Sigmoid colon (tissue), 7 donors: ENCODE measurements around the gene KLK4. TPM values are rescaled to one million over a fixed set of nuclear protein-coding genes. Genes with fewer than 3 reads are reported as not detected.

ENCODE experiments used
- DNase-seq: peaks from one replicate; pipeline ENCODE4 v3.0.0-alpha.2; 2019
- H3K27ac ChIP-seq, 4 donors: fragments of 200-600 bp; sonication (generic); one replicate each; pipeline ENCODE4 v1.5.1; 2016 to 2019; ENCODE audit warnings: mild to moderate bottlenecking in 1 of 4
- H3K27me3 ChIP-seq, 3 donors: fragments of 200-600 bp; sonication (generic); one replicate each; pipeline ENCODE4 v1.5.1; 2019; ENCODE audit warnings: mild to moderate bottlenecking in 1 of 3
- H3K36me3 ChIP-seq, 4 donors: fragments of 200-600 bp; sonication (generic); one replicate each; pipeline ENCODE4 v1.5.1; 2016 to 2019
- H3K4me1 ChIP-seq, 4 donors: fragments of 200-600 bp; sonication (generic); one replicate each; pipeline ENCODE4 v1.5.1; 2017 to 2019
- H3K4me3 ChIP-seq, 4 donors: fragments of 200-600 bp; sonication (generic); one replicate each; pipeline ENCODE4 v1.5.1; 2017 to 2019; ENCODE audit warnings: mild to moderate bottlenecking in 2 of 4, moderate library complexity in 1 of 4
- H3K9me3 ChIP-seq, 4 donors: fragments of 200-600 bp in 3 of 4; sonication (generic) in 3 of 4; one replicate each; pipeline versions ENCODE4 v1.5.1 to v1.6.1; 2013 to 2019
- CTCF ChIP-seq, 4 experiments: fragments of 450-650 bp in 3 of 4; fragments of 200-600 bp in 1 of 4; IDR thresholded peaks; one replicate each; pipeline ENCODE4 v1.5.1; 2016 to 2019; ENCODE audit warnings: antibody characterized with exemption in 4 of 4, mild to moderate bottlenecking in 3 of 4, moderate library complexity in 2 of 4
- EP300 ChIP-seq, 4 donors: sonication (generic); formaldehyde crosslinking; IDR thresholded peaks; one replicate each; pipeline ENCODE4 v1.6.1; 2017; ENCODE audit warnings: antibody characterized with exemption in 4 of 4
- POLR2A ChIP-seq, 2 donors: fragments of 450-650 bp; IDR thresholded peaks; one replicate each; pipeline ENCODE4 v1.6.1; 2016; ENCODE audit warnings: antibody characterized with exemption in 2 of 2, mild to moderate bottlenecking in 2 of 2, moderate library complexity in 2 of 2
- POLR2AphosphoS5 ChIP-seq, 4 donors: sonication (generic); formaldehyde crosslinking; IDR thresholded peaks; one replicate each; pipeline ENCODE4 v1.6.1; 2017; ENCODE audit warnings: antibody characterized with exemption in 4 of 4
- WGBS, 2 donors: extraction: QIAGEN DNeasy Blood & Tissue Kit; methylation state at CpG; one replicate each; pipeline ENCODE4 v1.1.7; 2013; 5-methylcytosine and 5-hydroxymethylcytosine counted together
- intact Hi-C: fragments of 100-400 bp; cut with DNase I; formaldehyde crosslinking; loops from one replicate; pipeline ENCODE4 v1.15.1; 2023
- polyA plus RNA-seq, 3 donors: library from polyadenylated mRNA; stranded (reverse); fragments of 200-250 nt; gene quantifications; one replicate each; pipeline ENCODE4 v1.2.3, GENCODE V29; 2013
- total RNA-seq, 4 donors: library from RNA; depleted of rRNA; stranded (reverse); fragments of >200 nt; gene quantifications; one replicate each; pipeline ENCODE4 v1.1.0, GENCODE V29; 2016
- donor health status: healthy with polysubstance abuse.
- donor health status: Bipolar disorder and iron deficiency.
- donor health status: healthy.

KLK4 gene
- total and polyA plus RNA-seq, 7 donors, result 0.39 to 2.8 (median 1.2) TPM; not detected in 4

GRCh38 chr19:50921426-50922316, 10.5 kb upstream of the KLK4 start:
- Histone ChIP-seq H3K36me3 (no peaks in the 10 kb centered on the region), H3K9me3 (no peaks in the 10 kb centered on the region), H3K27ac (no peak overlapping the region), H3K27me3 (peaks cover 0 to 45% (median 8%) of the 10 kb centered on the region in 3 donors), H3K4me1 (peaks cover 0 to 5% (median 0%) of the 10 kb centered on the region in 4 donors), H3K4me3 (no peak overlapping the region)
- intact Hi-C loops, result loop anchor here (10.0 kb wide), 1 partner anchor 567 kb away; no protein-coding TSS in a partner anchor
- TF ChIP-seq POLR2A (IDR thresholded peaks at IDR 0.05) (no peak), POLR2AphosphoS5 (IDR thresholded peaks at IDR 0.05) (no peak), CTCF (IDR thresholded peaks at IDR 0.05) (no peak), EP300 (IDR thresholded peaks at IDR 0.05) (no peak)
- DNase-seq, result no peak
- WGBS, 2 donors, result 7 to 8% methylated on average over 12 of the region's 12 CpGs

- Histone ChIP-seq H3K4me1 (no peaks in the 10 kb centered on the region), H3K27me3 (peaks cover 2 to 65% (median 24%) of the 10 kb centered on the region in 3 donors), H3K36me3 (no peaks in the 10 kb centered on the region), H3K4me3 (no peak overlapping the region), H3K27ac (no peak overlapping the region), H3K9me3 (no peaks in the 10 kb centered on the region)
- 76 to 82% methylated on average over 2 of the region's 2 CpGs for WGBS, 2 donors
- intact Hi-C loops, result no loop called here
- DNase-seq, result no peak
- TF ChIP-seq EP300 (IDR thresholded peaks at IDR 0.05) (no peak), POLR2A (IDR thresholded peaks at IDR 0.05) (no peak), POLR2AphosphoS5 (IDR thresholded peaks at IDR 0.05) (no peak), CTCF (IDR thresholded peaks at IDR 0.05) (no peak)
These were observed 4.9 kb upstream of the KLK4 start for GRCh38 chr19:50916069-50916468.

GRCh38 chr19:50912727-50913716, 1.8 kb upstream of the KLK4 start:
- Histone ChIP-seq H3K4me1 (peaks cover 0 to 6% (median 0%) of the 10 kb centered on the region in 4 donors), H3K27me3 (peaks cover 19 to 80% (median 46%) of the 10 kb centered on the region in 3 donors), H3K36me3 (no peaks in the 10 kb centered on the region), H3K9me3 (peaks cover 0 to 3% (median 0%) of the 10 kb centered on the region in 4 donors), H3K4me3 (no peak overlapping the region), H3K27ac (no peak overlapping the region)
- no peak for DNase-seq
- 9% methylated on average over 29 of the region's 29 CpGs for WGBS, 2 donors
- no peak for TF ChIP-seq POLR2A (IDR thresholded peaks at IDR 0.05)
- no peak for TF ChIP-seq CTCF (IDR thresholded peaks at IDR 0.05)
- TF ChIP-seq EP300 (IDR thresholded peaks at IDR 0.05), result no peak
- no peak for TF ChIP-seq POLR2AphosphoS5 (IDR thresholded peaks at IDR 0.05)
- intact Hi-C loops, result no loop called here

- intact Hi-C loops, result no loop called here
- WGBS, 2 donors, result 7 to 17% methylated on average over 21 of the region's 21 CpGs
- peaks cover 19 to 82% (median 52%) of the 10 kb centered on the region in 3 donors for H3K27me3 ChIP-seq
These were observed 956 bp upstream of the KLK4 start for GRCh38 chr19:50912102-50912599.

More at GRCh38 chr19:50912102-50912599, 956 bp upstream of the KLK4 start:
- no peak for DNase-seq
- Histone ChIP-seq H3K4me1 (peaks cover 0 to 6% (median 0%) of the 10 kb centered on the region in 4 donors), H3K4me3 (no peak overlapping the region), H3K9me3 (peaks cover 0 to 3% (median 0%) of the 10 kb centered on the region in 4 donors), H3K36me3 (no peaks in the 10 kb centered on the region), H3K27ac (no peak overlapping the region)
- no peak for TF ChIP-seq POLR2AphosphoS5 (IDR thresholded peaks at IDR 0.05)
- no peak for TF ChIP-seq EP300 (IDR thresholded peaks at IDR 0.05)
- TF ChIP-seq CTCF (IDR thresholded peaks at IDR 0.05), result no peak
- no peak for TF ChIP-seq POLR2A (IDR thresholded peaks at IDR 0.05)
